B cell (primary cell): Measurements from ENCODE around the gene GNB1. TPM values are rescaled to one million over a fixed set of nuclear protein-coding genes. Genes with fewer than 3 reads are reported as not detected.

ENCODE experiments used
- ATAC-seq: fragments of 200-7000 bp; cut with Tn5 transposase; one replicate; pipeline ENCODE4 v1.10.0; 2021; ENCODE audit warnings: low read depth, mild to moderate bottlenecking, moderate number of reproducible peaks, moderate library complexity
- CTCF ChIA-PET: fragments of 350-600 bp; sonication (Branson Sonifier 250); formaldehyde crosslinking; loops from one replicate; lab custom pipeline; 2021; ENCODE audit warnings: antibody characterized with exemption, inconsistent platforms; lab: Charles Lee
- POLR2A ChIA-PET: fragments of 350-600 bp; sonication (Branson Sonifier 250); formaldehyde crosslinking; loops from one replicate; lab custom pipeline; 2021; ENCODE audit warnings: antibody characterized with exemption; lab: Charles Lee
- DNase-seq: peaks from one replicate; pipeline ENCODE4 v3.0.0; 2013
- H2AFZ ChIP-seq: 2 replicates; pipeline ENCODE4 v1.6.1; 2012; ENCODE audit warnings: mild to moderate bottlenecking, low read depth, low read length; ENCODE audit not compliant: insufficient read depth, poor library complexity, severe bottlenecking
- H3K27ac ChIP-seq, 2 donors: 1 replicate in 1 of 2; 2 replicates in 1 of 2; pipeline ENCODE4 v1.5.1; 2012 to 2013; ENCODE audit warnings: low read length in 2 of 2, mild to moderate bottlenecking in 2 of 2, moderate library complexity in 1 of 2
- H3K27me3 ChIP-seq, 4 experiments: fragments of 200-600 bp in 1 of 4; sonication (generic) in 1 of 4; replicated peaks in 1 of 4; 1 replicate in 2 of 4; 2 replicates in 2 of 4; pipeline versions ENCODE4 v1.6.1 to v1.7.0; 2013 to 2016; ENCODE audit warnings: low read length in 3 of 4, mild to moderate bottlenecking in 2 of 4, mixed read lengths in 1 of 4, moderate library complexity in 1 of 4; ENCODE audit not compliant: insufficient read depth in 4 of 4, control insufficient read depth in 3 of 4; ENCODE audit errors: control extremely low read depth in 1 of 4
- H3K36me3 ChIP-seq, 2 experiments: replicated peaks in 1 of 2; 1 replicate in 1 of 2; 2 replicates in 1 of 2; pipeline versions ENCODE4 v1.6.1 to v1.7.1; 2013; ENCODE audit warnings: low read length in 1 of 2; ENCODE audit not compliant: insufficient read depth in 2 of 2, control insufficient read depth in 1 of 2; ENCODE audit errors: control extremely low read depth in 1 of 2, extremely low read depth in 1 of 2
- H3K4me1 ChIP-seq, 2 donors: fragments of 200-600 bp in 1 of 2; sonication (generic) in 1 of 2; 1 replicate in 1 of 2; 2 replicates in 1 of 2; pipeline versions ENCODE4 v1.5.1 to v1.6.1; 2013 to 2017; ENCODE audit warnings: low read length in 2 of 2; ENCODE audit not compliant: control insufficient read depth in 2 of 2, insufficient read depth in 2 of 2
- H3K4me2 ChIP-seq: replicated peaks from 2 replicates; pipeline ENCODE3; 2012; ENCODE audit warnings: mild to moderate bottlenecking, low read depth, low read length; ENCODE audit not compliant: poor library complexity, severe bottlenecking
- H3K4me3 ChIP-seq, 5 experiments: fragments of 200-600 bp in 1 of 5; sonication (generic) in 1 of 5; 1 replicate in 3 of 5; 2 replicates in 2 of 5; pipeline versions ENCODE4 v1.5.1 to v1.7.0; 2011 to 2016; ENCODE audit warnings: low read length in 4 of 5, mild to moderate bottlenecking in 4 of 5, low read depth in 2 of 5, control low read depth in 1 of 5, moderate library complexity in 1 of 5; ENCODE audit not compliant: insufficient read depth in 1 of 5; ENCODE audit errors: control extremely low read depth in 1 of 5, extremely low read depth in 1 of 5
- H3K79me2 ChIP-seq: fragments of 200-600 bp; sonication (generic); one replicate; pipeline ENCODE4 v1.6.0; 2016; ENCODE audit warnings: low read length; ENCODE audit not compliant: control insufficient read depth, insufficient read depth
- H3K9ac ChIP-seq: fragments of 200-600 bp; sonication (generic); 2 replicates; pipeline ENCODE4 v1.6.1; 2017; ENCODE audit warnings: mild to moderate bottlenecking, low read length, moderate library complexity
- H3K9me3 ChIP-seq, 3 donors: one replicate each; pipeline versions ENCODE4 v1.6.1 to v1.7.1; 2013; ENCODE audit warnings: low read length in 2 of 3; ENCODE audit not compliant: control insufficient read depth in 2 of 3, insufficient read depth in 1 of 3; ENCODE audit errors: control extremely low read depth in 1 of 3
- H4K20me1 ChIP-seq: 2 replicates; pipeline ENCODE4 v1.6.0; 2012; ENCODE audit warnings: mild to moderate bottlenecking, low read length; ENCODE audit not compliant: insufficient read depth, control insufficient read depth, poor library complexity, severe bottlenecking
- H3K27ac Mint-ChIP-seq: one replicate; pipeline ENCODE4 v1.8.0; 2021; ENCODE audit warnings: mixed read lengths
- H3K27me3 Mint-ChIP-seq: one replicate; pipeline ENCODE4 v1.8.0; 2021; ENCODE audit warnings: mixed read lengths
- H3K4me1 Mint-ChIP-seq: one replicate; pipeline ENCODE4 v1.8.0; 2021; ENCODE audit warnings: mixed read lengths
- H3K4me3 Mint-ChIP-seq: one replicate; pipeline ENCODE4 v1.8.0; 2021; ENCODE audit warnings: mixed read lengths
- H3K9me3 Mint-ChIP-seq: one replicate; pipeline ENCODE4 v1.8.0; 2022; ENCODE audit warnings: mixed read lengths; ENCODE audit not compliant: insufficient read depth
- CTCF ChIP-seq: fragments of 200-600 bp; IDR thresholded peaks from one replicate; pipeline ENCODE4 v1.8.0; 2022; ENCODE audit warnings: antibody characterized with exemption, mild to moderate bottlenecking
- EZH2 ChIP-seq: IDR thresholded peaks from 2 replicates; pipeline ENCODE4 v1.6.1; 2012; ENCODE audit warnings: borderline replicate concordance, low read depth, mild to moderate bottlenecking, moderate library complexity, low read length; ENCODE audit not compliant: insufficient read depth, poor library complexity, severe bottlenecking
- WGBS: methylation state at CpG from one replicate; pipeline ENCODE4 v1.1.5; 2013; ENCODE audit warnings: missing lambda C conversion rate; ENCODE audit not compliant: insufficient coverage; 5-methylcytosine and 5-hydroxymethylcytosine counted together
- intact Hi-C: fragments of 100-400 bp; cut with micrococcal nuclease; formaldehyde crosslinking; loops from one replicate; pipeline ENCODE4 v1.10.0; 2022
- polyA plus RNA-seq: library from polyadenylated mRNA; depleted of rRNA; stranded (reverse); fragments of >200 nt; gene quantifications from 2 replicates; pipeline ENCODE4 v1.2.3, GENCODE V29; 2012
- total RNA-seq, 2 donors: library from RNA; stranded (reverse); fragments of 120-200 nt in 1 of 2; gene quantifications; 1 replicate in 1 of 2; 2 replicates in 1 of 2; pipeline versions ENCODE4 v1.2.3 to v1.2.4, GENCODE V29; 2013 to 2022

The GNB1 gene
- total and polyA plus RNA-seq, 2 donors (not counting 1 experiment from before 2014, with no cell fraction given), result 249 to 269 TPM

- peaks cover 71 to 80% of the 10 kb centered on the region in 2 donors for H3K4me1 ChIP-seq
- peak overlapping the region; percentile 93 to 94 for H3K27ac ChIP-seq
- peaks cover 57% of the 10 kb centered on the region for H3K79me2 ChIP-seq
- Mint-ChIP-seq H3K27ac (peak overlapping the region; percentile 99), H3K27me3 (no peaks in the 10 kb centered on the region), H3K4me1 (peaks cover 65% of the 10 kb centered on the region), H3K4me3 (peak overlapping the region; percentile 87), H3K9me3 (no peaks in the 10 kb centered on the region)
- POLR2A ChIA-PET, result interaction anchor here (0.5 to 2.8 kb wide), 13 partner anchors 9 to 129 kb away, joined by 3 to 24 read pairs (median 5); no protein-coding TSS in a partner anchor
- DNase-seq (peak; percentile 85), ATAC-seq (peak; percentile 18)
- no peak for TF ChIP-seq EZH2
- TF ChIP-seq CTCF, result no peak
- peak overlapping the region; percentile 26 for H2AFZ ChIP-seq
- H4K20me1 ChIP-seq, result peaks cover 17% of the 10 kb centered on the region
- peak overlapping the region; percentile 94 for H3K4me2 ChIP-seq
- H3K9ac ChIP-seq, result peak overlapping the region; percentile 72
- CTCF ChIA-PET, result interaction anchor here (0.6 to 2.8 kb wide), 17 partner anchors 9 to 748 kb away, joined by 3 to 66 read pairs (median 4); no protein-coding TSS in a partner anchor
- intact Hi-C loops, result loop anchor here (1.0 to 2.0 kb wide), 5 partner anchors 18 to 129 kb away; partner anchors contain the start of gene GNB1
- H3K27me3 ChIP-seq, result no peaks in the 10 kb centered on the region
- 20% methylated on average over 13 of the region's 19 CpGs for WGBS
- H3K4me3 ChIP-seq, result peak overlapping the region; percentile 32 to 78 (median 65)
- H3K36me3 ChIP-seq, result peaks cover 0 to 5% of the 10 kb centered on the region in 2 experiments
- H3K9me3 ChIP-seq, result peaks cover 0 to 6% (median 0%) of the 10 kb centered on the region in 3 donors
Measured at GRCh38 chr1:1779691-1780597, 110.9 kb downstream of the GNB1 start.
